Measurements from ENCODE around the gene NTM.

NTM gene

GRCh38 chr11:131391176-131391575, 20.8 kb downstream of the NTM start:
- H3K4me1 ChIP-seq (ENCODE audit: control insufficient read depth, insufficient read depth, low read length): no peaks in the 10 kb centered on the region
- H3K27ac ChIP-seq (ENCODE audit: extremely low read depth, low read depth, low read length): no peak overlapping the region
- no peaks in the 10 kb centered on the region for H3K36me3 ChIP-seq (ENCODE audit: control insufficient read depth in 2 of 2, insufficient read depth in 1 of 2, low read length in 2 of 2)
- CTCF ChIA-PET: interaction anchor here (0.8 kb wide), 1 partner anchor 149 kb away, joined by 3 read pairs; no protein-coding TSS in a partner anchor
- no peaks in the 10 kb centered on the region for H3K9me3 ChIP-seq (ENCODE audit: control insufficient read depth, insufficient read depth, low read depth, low read length)
- TF ChIP-seq MYNN (tag by site-specific recombination; IDR thresholded peaks at IDR 0.05; ENCODE audit: borderline replicate concordance) (no peak), ZFP69B (tag by site-specific recombination; IDR thresholded peaks at IDR 0.05) (no peak), SETDB1 (IDR thresholded peaks at IDR 0.05; ENCODE audit: insufficient read length, low read length) (no peak), ZNF155 (tag by site-specific recombination; IDR thresholded peaks at IDR 0.05) (no peak), PRDM2 (tag by site-specific recombination; IDR thresholded peaks at IDR 0.05; ENCODE audit: borderline replicate concordance) (no peak), FEZF1 (tag by site-specific recombination; IDR thresholded peaks at IDR 0.05) (no peak), AEBP2 (tag by site-specific recombination; IDR thresholded peaks at IDR 0.05; ENCODE audit: borderline replicate concordance) (no peak), ZNF211 (tag by site-specific recombination; IDR thresholded peaks at IDR 0.05; ENCODE audit: low read depth) (no peak), ZNF701 (tag by site-specific recombination; IDR thresholded peaks at IDR 0.05) (no peak), ZNF121 (tag by site-specific recombination; IDR thresholded peaks at IDR 0.05) (no peak), ZNF558 (tag by site-specific recombination; IDR thresholded peaks at IDR 0.05) (no peak), ZBTB8A (tag by site-specific recombination; IDR thresholded peaks at IDR 0.05) (no peak), ZNF580 (tag by site-specific recombination; IDR thresholded peaks at IDR 0.05) (no peak), TSHZ1 (tag by site-specific recombination; IDR thresholded peaks at IDR 0.05; ENCODE audit: borderline replicate concordance) (no peak), ZNF645 (tag by site-specific recombination; IDR thresholded peaks at IDR 0.05) (no peak)
- H3K4me3 ChIP-seq (ENCODE audit: low read depth, low read length): no peak overlapping the region
- POLR2A ChIA-PET: no interaction called here

Measured in HEK293 (cell line).